PFSK-1 (cell line): ENCODE results near the gene MED27.

Experiments
- POLR2AphosphoS5 ChIP-seq: IDR thresholded peaks from 2 replicates; pipeline ENCODE4 v1.6.1; 2012; ENCODE audit warnings: low read depth, mild to moderate bottlenecking, control low read depth, low read length, moderate library complexity
- REST ChIP-seq, 2 experiments: IDR thresholded peaks; 2 replicates each; pipeline versions ENCODE4 v1.6.1 to v1.8.0; 2011 to 2012; ENCODE audit warnings: low read depth in 2 of 2, low read length in 2 of 2, control low read depth in 1 of 2, inconsistent platforms in 1 of 2, mild to moderate bottlenecking in 1 of 2, moderate library complexity in 1 of 2; ENCODE audit not compliant: insufficient read depth in 1 of 2
- TAF1 ChIP-seq: IDR thresholded peaks from 2 replicates; pipeline ENCODE4 v1.6.1; 2012; ENCODE audit warnings: low read length, control low read depth, borderline replicate concordance; ENCODE audit not compliant: insufficient read depth

- no peak for TF ChIP-seq TAF1
- no peak for TF ChIP-seq REST (IDR thresholded peaks at IDR 0.05; ENCODE audit: insufficient read depth in 1 of 2, low read depth in 2 of 2, low read length in 2 of 2)
- no peak for TF ChIP-seq POLR2AphosphoS5
These were observed 31.5 kb downstream of the MED27 start for GRCh38 chr9:132048201-132048600.
